ENCODE results near the gene GPRC5A.

- TF ChIP-seq CTCF (conservative IDR thresholded peaks at IDR 0.05) (no peak), ZFX (IDR thresholded peaks at IDR 0.05) (no peak)
Observed at GRCh38 chr12:12903642-12904609, 12.6 kb downstream of the GPRC5A start.
